ENCODE results near the gene CP. TPM values are rescaled to one million over a fixed set of nuclear protein-coding genes. Genes with fewer than 3 reads are reported as not detected.

The CP gene
- total RNA-seq, 2 experiments from 2014 or later: not detected

GRCh38 chr3:149195221-149195620 is 26.4 kb downstream of the CP start:
- TF ChIP-seq CTCF (IDR thresholded peaks at IDR 0.05): no peak

GRCh38 chr3:149188494-149188893 is 33.1 kb downstream of the CP start:
- no peak for DNase-seq
- TF ChIP-seq CTCF (IDR thresholded peaks at IDR 0.05): no peak
- H3K9me3 Mint-ChIP-seq: no peaks in the 10 kb centered on the region
- peaks cover 2% of the 10 kb centered on the region for H3K27me3 Mint-ChIP-seq
- POLR2A ChIA-PET: no interaction called here
- CTCF ChIA-PET: no interaction called here
- no peaks in the 10 kb centered on the region for H3K36me3 Mint-ChIP-seq (ENCODE audit: low read depth)
- no peak for ATAC-seq
- no peaks in the 10 kb centered on the region for H3K4me1 Mint-ChIP-seq (ENCODE audit: low read depth)
- H3K27ac Mint-ChIP-seq: no peak overlapping the region
- no peak overlapping the region for H3K4me3 Mint-ChIP-seq
- intact Hi-C loops (cut with micrococcal nuclease): no loop called here

More at GRCh38 chr3:149195221-149195620, 26.4 kb downstream of the CP start:
- ChIA-PET CTCF (no interaction called here), POLR2A (no interaction called here)
- DNase-seq: no peak
- H3K27me3 Mint-ChIP-seq: peaks cover under 1% of the 10 kb centered on the region
- ATAC-seq: no peak
- intact Hi-C loops (cut with micrococcal nuclease): no loop called here
- H3K36me3 Mint-ChIP-seq (ENCODE audit: low read depth): no peaks in the 10 kb centered on the region
- no peak overlapping the region for H3K4me3 Mint-ChIP-seq
- no peak overlapping the region for H3K27ac Mint-ChIP-seq
- H3K9me3 Mint-ChIP-seq: no peaks in the 10 kb centered on the region
- no peaks in the 10 kb centered on the region for H3K4me1 Mint-ChIP-seq (ENCODE audit: low read depth)

GRCh38 chr3:149186721-149187120 is 34.9 kb downstream of the CP start:
- Mint-ChIP-seq H3K9me3 (no peaks in the 10 kb centered on the region), H3K27me3 (peaks cover 2% of the 10 kb centered on the region), H3K27ac (no peak overlapping the region), H3K4me3 (no peak overlapping the region), H3K36me3 (ENCODE audit: low read depth) (no peaks in the 10 kb centered on the region), H3K4me1 (ENCODE audit: low read depth) (no peaks in the 10 kb centered on the region)
- POLR2A ChIA-PET: no interaction called here
- intact Hi-C loops (cut with micrococcal nuclease): no loop called here
- no peak for TF ChIP-seq CTCF (IDR thresholded peaks at IDR 0.05)
- ATAC-seq (no peak), DNase-seq (no peak)
- CTCF ChIA-PET: no interaction called here

GRCh38 chr3:149186219-149186618 is 35.4 kb downstream of the CP start:
- intact Hi-C loops (cut with micrococcal nuclease): no loop called here
- Mint-ChIP-seq H3K27ac (no peak overlapping the region), H3K27me3 (peaks cover 2% of the 10 kb centered on the region), H3K36me3 (ENCODE audit: low read depth) (no peaks in the 10 kb centered on the region), H3K4me1 (ENCODE audit: low read depth) (no peaks in the 10 kb centered on the region), H3K4me3 (no peak overlapping the region), H3K9me3 (no peaks in the 10 kb centered on the region)
- ChIA-PET POLR2A (no interaction called here), CTCF (no interaction called here)
- ATAC-seq (no peak), DNase-seq (no peak)
- no peak for TF ChIP-seq CTCF (IDR thresholded peaks at IDR 0.05)

- Mint-ChIP-seq H3K27me3 (no peaks in the 10 kb centered on the region), H3K36me3 (ENCODE audit: low read depth) (peaks cover 2% of the 10 kb centered on the region), H3K27ac (no peak overlapping the region), H3K4me1 (ENCODE audit: low read depth) (no peaks in the 10 kb centered on the region), H3K9me3 (no peaks in the 10 kb centered on the region), H3K4me3 (no peak overlapping the region)
- ATAC-seq (no peak), DNase-seq (no peak)
- no peak for TF ChIP-seq CTCF (IDR thresholded peaks at IDR 0.05)
- ChIA-PET POLR2A (no interaction called here), CTCF (no interaction called here)
- intact Hi-C loops (cut with micrococcal nuclease): loop anchor here (5.0 kb wide), 1 partner anchor 49 kb away; no protein-coding TSS in a partner anchor
Observed at GRCh38 chr3:149181182-149181581, 40.4 kb downstream of the CP start.
